K562 (cell line): Measurements from ENCODE around the gene USP49. TPM values are rescaled to one million over a fixed set of nuclear protein-coding genes. Genes with fewer than 3 reads are reported as not detected.

Source experiments
- CEBPB ChIP-seq: fragments of 450-650 bp; IDR thresholded peaks from 2 replicates; pipeline ENCODE4 v1.6.1; 2016; ENCODE audit warnings: missing genetic modification characterization, missing compliant biosample characterization
- JUND ChIP-seq, 2 experiments: IDR thresholded peaks; 2 replicates in 1 of 2; 3 replicates in 1 of 2; pipeline ENCODE4 v1.6.1; 2011; ENCODE audit warnings: borderline replicate concordance in 2 of 2, low read depth in 2 of 2, low read length in 2 of 2, improper control_type of control experiment in 1 of 2, missing biosample characterization in 1 of 2, missing genetic modification characterization in 1 of 2, missing genetic modification reagents in 1 of 2
- KLF16 ChIP-seq: IDR thresholded peaks from 2 replicates; pipeline ENCODE4 v1.6.1; 2016; ENCODE audit warnings: antibody characterized with exemption
- MTA2 ChIP-seq: fragments of 450-650 bp; IDR thresholded peaks from 2 replicates; pipeline ENCODE4 v1.6.1; 2016; ENCODE audit warnings: low read depth
- RNF2 ChIP-seq: sonication (generic); IDR thresholded peaks from 2 replicates; pipeline ENCODE4 v1.6.1; 2016
- SIN3B ChIP-seq: fragments of 450-650 bp; IDR thresholded peaks from 2 replicates; pipeline ENCODE4 v1.6.1; 2017; ENCODE audit warnings: low read depth, mild to moderate bottlenecking, moderate library complexity
- SMARCC2 ChIP-seq: fragments of 450-650 bp; IDR thresholded peaks from 2 replicates; pipeline ENCODE4 v1.6.1; 2017; ENCODE audit warnings: antibody characterized with exemption, moderate library complexity, mild to moderate bottlenecking, low read depth
- SMARCE1 ChIP-seq: fragments of 450-650 bp; IDR thresholded peaks from 2 replicates; pipeline ENCODE4 v1.7.1; 2016; ENCODE audit warnings: mild to moderate bottlenecking
- TARDBP ChIP-seq: fragments of 450-650 bp; IDR thresholded peaks from 2 replicates; pipeline ENCODE4 v1.6.1; 2016
- TRIM28 ChIP-seq: fragments of 450-650 bp; IDR thresholded peaks from 2 replicates; pipeline ENCODE4 v1.6.1; 2017
- ZBTB43 ChIP-seq: sonication (generic); formaldehyde crosslinking; IDR thresholded peaks from 2 replicates; pipeline ENCODE4 v1.8.0; 2023; ENCODE audit warnings: mild to moderate bottlenecking, missing genetic modification reagents
- ZKSCAN8 ChIP-seq: fragments of 200-800 bp; sonication (Bioruptor generic); IDR thresholded peaks from 2 replicates; pipeline ENCODE4 v1.6.1; 2016; ENCODE audit warnings: missing genetic modification characterization, missing compliant biosample characterization
- ZNF347 ChIP-seq: fragments of 450-650 bp; formaldehyde crosslinking; IDR thresholded peaks from 2 replicates; pipeline ENCODE4 v1.4.0; 2020; ENCODE audit warnings: low read depth, mild to moderate bottlenecking, moderate library complexity
- ZNF395 ChIP-seq: fragments of 200-800 bp; sonication (Bioruptor generic); IDR thresholded peaks from 2 replicates; pipeline ENCODE4 v1.6.1; 2017; ENCODE audit warnings: missing genetic modification characterization, missing compliant biosample characterization
- ZNF445 ChIP-seq: fragments of 250-450 bp; sonication (Bioruptor Pico); IDR thresholded peaks from 2 replicates; pipeline ENCODE4 v1.4.0; 2020; ENCODE audit warnings: low read depth, mild to moderate bottlenecking, moderate library complexity
- ZNF584 ChIP-seq: fragments of 200-800 bp; sonication (Bioruptor generic); IDR thresholded peaks from 2 replicates; pipeline ENCODE4 v1.6.1; 2016; ENCODE audit warnings: low read depth, mild to moderate bottlenecking, missing genetic modification characterization, missing compliant biosample characterization
- polyA plus RNA-seq, 8 experiments: library from polyadenylated mRNA; depleted of rRNA in 4 of 8; stranded (reverse) in 5 of 8; unstranded in 3 of 8; fragments of >200 nt; fragmentation: Nextera tagmentation in 2 of 8; fragmentation: Illumina TruSeq in 1 of 8; extraction: Ambion mirVana in 2 of 8; extraction: Trizol in 1 of 8; gene quantifications; 2 replicates each; pipeline versions ENCODE4 v1.2.1 to v1.2.3, GENCODE V29; 2011 to 2014; ENCODE audit warnings: inconsistent platforms in 1 of 8, missing spikeins in 1 of 8
- total RNA-seq, 7 experiments: library from RNA; depleted of rRNA in 6 of 7; stranded (reverse); fragments of >200 nt in 6 of 7; fragmentation: Illumina TruSeq in 2 of 7; extraction: Trizol in 2 of 7; gene quantifications; 2 replicates each; pipeline versions ENCODE4 v1.2.1 to v1.2.3, GENCODE V29; 2011 to 2021; ENCODE audit warnings: low replicate concordance in 1 of 7
- TF ChIP-seq, protein P1 (sequence below): fragments of 250-450 bp; sonication (Bioruptor Pico); IDR thresholded peaks from 2 replicates; pipeline ENCODE4 v1.9.0; 2021; ENCODE audit warnings: mild to moderate bottlenecking, inconsistent platforms
- TF ChIP-seq, protein P2 (sequence below): fragments of 450-650 bp; formaldehyde crosslinking; IDR thresholded peaks from 2 replicates; pipeline ENCODE4 v1.4.0; 2022; ENCODE audit warnings: mild to moderate bottlenecking, moderate library complexity
- TF ChIP-seq, protein P3 (sequence below): fragments of 250-450 bp; sonication (Bioruptor Pico); IDR thresholded peaks from 2 replicates; pipeline ENCODE4 v1.4.0; 2020; ENCODE audit warnings: borderline replicate concordance

The USP49 gene
- total and polyA plus RNA-seq, 9 of the 15 experiments (the other 6 are each of a cell fraction or from before 2014, with no cell fraction given), result 1.0 to 9.9 (median 6.5) TPM

DNA sequence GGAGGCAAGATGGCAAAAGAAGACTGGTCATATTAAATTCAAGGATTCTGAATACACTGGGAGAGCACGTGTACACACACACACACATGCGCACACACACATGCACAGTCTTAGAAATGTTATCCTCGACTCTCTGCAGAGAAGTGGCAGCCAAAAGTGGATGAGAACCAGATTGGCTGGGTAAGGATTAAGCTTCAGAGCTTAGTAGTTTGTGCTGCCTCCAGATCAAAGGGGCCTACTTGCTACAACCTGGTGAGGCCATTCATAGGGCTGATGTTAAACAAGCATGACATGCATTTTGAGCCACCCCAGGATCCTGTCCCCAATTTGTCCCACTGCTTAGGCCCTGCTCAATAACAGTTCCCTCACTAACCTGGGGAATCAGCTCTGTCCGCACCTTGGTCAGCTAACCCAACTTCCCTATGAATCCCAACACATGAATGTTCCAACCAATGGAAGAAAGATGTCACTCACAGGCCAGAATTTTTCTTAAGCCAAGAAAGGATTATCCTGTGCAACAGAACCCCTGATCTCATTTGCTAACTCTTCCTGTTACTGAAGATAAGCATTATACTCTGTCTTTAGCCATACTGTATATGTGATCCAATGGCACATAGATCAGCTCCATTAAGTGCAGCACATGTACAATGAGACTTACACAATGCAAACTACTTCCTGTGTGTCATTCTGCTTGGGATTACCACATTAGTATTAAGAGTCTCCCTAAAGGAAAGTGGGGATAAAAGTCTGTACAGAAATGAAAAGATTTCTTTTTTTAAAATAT lies 76.7 kb downstream of the USP49 start (continued):
- TF ChIP-seq, protein P1, sequence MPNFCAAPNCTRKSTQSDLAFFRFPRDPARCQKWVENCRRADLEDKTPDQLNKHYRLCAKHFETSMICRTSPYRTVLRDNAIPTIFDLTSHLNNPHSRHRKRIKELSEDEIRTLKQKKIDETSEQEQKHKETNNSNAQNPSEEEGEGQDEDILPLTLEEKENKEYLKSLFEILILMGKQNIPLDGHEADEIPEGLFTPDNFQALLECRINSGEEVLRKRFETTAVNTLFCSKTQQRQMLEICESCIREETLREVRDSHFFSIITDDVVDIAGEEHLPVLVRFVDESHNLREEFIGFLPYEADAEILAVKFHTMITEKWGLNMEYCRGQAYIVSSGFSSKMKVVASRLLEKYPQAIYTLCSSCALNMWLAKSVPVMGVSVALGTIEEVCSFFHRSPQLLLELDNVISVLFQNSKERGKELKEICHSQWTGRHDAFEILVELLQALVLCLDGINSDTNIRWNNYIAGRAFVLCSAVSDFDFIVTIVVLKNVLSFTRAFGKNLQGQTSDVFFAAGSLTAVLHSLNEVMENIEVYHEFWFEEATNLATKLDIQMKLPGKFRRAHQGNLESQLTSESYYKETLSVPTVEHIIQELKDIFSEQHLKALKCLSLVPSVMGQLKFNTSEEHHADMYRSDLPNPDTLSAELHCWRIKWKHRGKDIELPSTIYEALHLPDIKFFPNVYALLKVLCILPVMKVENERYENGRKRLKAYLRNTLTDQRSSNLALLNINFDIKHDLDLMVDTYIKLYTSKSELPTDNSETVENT, result no peak
- TF ChIP-seq RNF2 (peak; percentile 61; the same call in 1 of the 2 replicates), ZNF584 (peak; percentile 55), ZNF395 (CRISPR knock-in tag) (peak; percentile 44; the same call in 1 of the 2 replicates), ZNF347 (CRISPR knock-in tag) (no peak), JUND (IDR thresholded peaks at IDR 0.05; ENCODE audit: borderline replicate concordance, low read depth, low read length) (peak; percentile 65), JUND (tag; IDR thresholded peaks at IDR 0.05; ENCODE audit: borderline replicate concordance, low read depth, low read length) (peak; percentile 81; the same call in 2 of the 3 replicates), ZKSCAN8 (CRISPR knock-in tag) (0 out of 2 replicates have a peak, but pooled peaks have one; percentile 66), TARDBP (no peak), SIN3B (no peak), MTA2 (peak; percentile 87), ZBTB43 (CRISPR knock-in tag) (no peak), SMARCC2 (peak; percentile 79; the same call in 1 of the 2 replicates), KLF16 (peak; percentile 65; the same call in 1 of the 2 replicates), CEBPB (tag) (peak; percentile 87), SMARCE1 (peak; percentile 76), ZNF445 (CRISPR knock-in tag) (0 out of 2 replicates have a peak, but pooled peaks have one; percentile 7), TRIM28 (0 out of 2 replicates have a peak, but pooled peaks have one; percentile 38)
- TF ChIP-seq, protein P2, sequence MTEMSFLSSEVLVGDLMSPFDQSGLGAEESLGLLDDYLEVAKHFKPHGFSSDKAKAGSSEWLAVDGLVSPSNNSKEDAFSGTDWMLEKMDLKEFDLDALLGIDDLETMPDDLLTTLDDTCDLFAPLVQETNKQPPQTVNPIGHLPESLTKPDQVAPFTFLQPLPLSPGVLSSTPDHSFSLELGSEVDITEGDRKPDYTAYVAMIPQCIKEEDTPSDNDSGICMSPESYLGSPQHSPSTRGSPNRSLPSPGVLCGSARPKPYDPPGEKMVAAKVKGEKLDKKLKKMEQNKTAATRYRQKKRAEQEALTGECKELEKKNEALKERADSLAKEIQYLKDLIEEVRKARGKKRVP (CRISPR knock-in tag), result no peak
- TF ChIP-seq, protein P3, sequence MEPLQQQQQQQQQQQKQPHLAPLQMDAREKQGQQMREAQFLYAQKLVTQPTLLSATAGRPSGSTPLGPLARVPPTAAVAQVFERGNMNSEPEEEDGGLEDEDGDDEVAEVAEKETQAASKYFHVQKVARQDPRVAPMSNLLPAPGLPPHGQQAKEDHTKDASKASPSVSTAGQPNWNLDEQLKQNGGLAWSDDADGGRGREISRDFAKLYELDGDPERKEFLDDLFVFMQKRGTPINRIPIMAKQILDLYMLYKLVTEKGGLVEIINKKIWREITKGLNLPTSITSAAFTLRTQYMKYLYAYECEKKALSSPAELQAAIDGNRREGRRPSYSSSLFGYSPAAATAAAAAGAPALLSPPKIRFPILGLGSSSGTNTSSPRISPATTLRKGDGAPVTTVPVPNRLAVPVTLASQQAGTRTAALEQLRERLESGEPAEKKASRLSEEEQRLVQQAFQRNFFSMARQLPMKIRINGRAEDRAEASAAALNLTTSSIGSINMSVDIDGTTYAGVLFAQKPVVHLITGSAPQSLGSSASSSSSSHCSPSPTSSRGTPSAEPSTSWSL (CRISPR knock-in tag), result no peak
